Measurements from ENCODE around the gene OASL.

DNA sequence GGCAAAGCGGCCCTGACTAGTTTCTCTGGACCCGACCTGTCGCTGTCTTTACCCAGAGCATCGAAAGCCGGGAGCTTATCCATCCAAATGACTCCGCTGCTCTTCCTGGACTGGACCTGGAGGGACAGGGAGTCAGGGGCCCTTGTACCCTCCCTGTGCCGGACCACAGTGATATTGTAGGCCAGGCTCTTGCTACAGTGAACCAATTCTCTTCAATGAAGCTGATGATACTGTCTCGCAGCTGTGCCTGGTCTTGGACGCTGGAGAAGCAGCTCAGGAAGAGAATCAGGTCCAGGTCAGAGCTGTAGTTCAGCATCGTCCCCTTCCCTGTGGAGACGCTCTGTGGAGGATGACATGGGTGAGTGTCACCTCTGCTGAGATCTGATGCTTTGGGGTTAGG lies 14.7 kb upstream of the OASL start:
- TF ChIP-seq, protein P1, sequence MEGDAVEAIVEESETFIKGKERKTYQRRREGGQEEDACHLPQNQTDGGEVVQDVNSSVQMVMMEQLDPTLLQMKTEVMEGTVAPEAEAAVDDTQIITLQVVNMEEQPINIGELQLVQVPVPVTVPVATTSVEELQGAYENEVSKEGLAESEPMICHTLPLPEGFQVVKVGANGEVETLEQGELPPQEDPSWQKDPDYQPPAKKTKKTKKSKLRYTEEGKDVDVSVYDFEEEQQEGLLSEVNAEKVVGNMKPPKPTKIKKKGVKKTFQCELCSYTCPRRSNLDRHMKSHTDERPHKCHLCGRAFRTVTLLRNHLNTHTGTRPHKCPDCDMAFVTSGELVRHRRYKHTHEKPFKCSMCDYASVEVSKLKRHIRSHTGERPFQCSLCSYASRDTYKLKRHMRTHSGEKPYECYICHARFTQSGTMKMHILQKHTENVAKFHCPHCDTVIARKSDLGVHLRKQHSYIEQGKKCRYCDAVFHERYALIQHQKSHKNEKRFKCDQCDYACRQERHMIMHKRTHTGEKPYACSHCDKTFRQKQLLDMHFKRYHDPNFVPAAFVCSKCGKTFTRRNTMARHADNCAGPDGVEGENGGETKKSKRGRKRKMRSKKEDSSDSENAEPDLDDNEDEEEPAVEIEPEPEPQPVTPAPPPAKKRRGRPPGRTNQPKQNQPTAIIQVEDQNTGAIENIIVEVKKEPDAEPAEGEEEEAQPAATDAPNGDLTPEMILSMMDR (conservative IDR thresholded peaks at IDR 0.05; ENCODE audit: low read depth, low read length) = no peak
- TF ChIP-seq POLR2A (IDR thresholded peaks at IDR 0.05; ENCODE audit: low read depth, low read length) (no peak), NFE2L2 (IDR thresholded peaks at IDR 0.05; ENCODE audit: low read depth, low read length) (no peak), CEBPB (IDR thresholded peaks at IDR 0.05; ENCODE audit: low read depth, low read length) (no peak), SMC3 (IDR thresholded peaks at IDR 0.05; ENCODE audit: low read depth, low read length) (no peak), FOS (IDR thresholded peaks at IDR 0.05; ENCODE audit: low read depth, low read length) (no peak), CHD1 (IDR thresholded peaks at IDR 0.05; ENCODE audit: low read depth, low read length) (no peak), BHLHE40 (IDR thresholded peaks at IDR 0.05; ENCODE audit: low read depth, low read length) (no peak), MAFK (IDR thresholded peaks at IDR 0.05; ENCODE audit: low read depth, low read length) (no peak), MAZ (IDR thresholded peaks at IDR 0.05; ENCODE audit: borderline replicate concordance, low read depth, low read length) (no peak), RFX5 (IDR thresholded peaks at IDR 0.05; ENCODE audit: low read depth, low read length) (no peak), MXI1 (IDR thresholded peaks at IDR 0.05; ENCODE audit: borderline replicate concordance, low read depth, low read length) (no peak)
- TF ChIP-seq, protein P2, sequence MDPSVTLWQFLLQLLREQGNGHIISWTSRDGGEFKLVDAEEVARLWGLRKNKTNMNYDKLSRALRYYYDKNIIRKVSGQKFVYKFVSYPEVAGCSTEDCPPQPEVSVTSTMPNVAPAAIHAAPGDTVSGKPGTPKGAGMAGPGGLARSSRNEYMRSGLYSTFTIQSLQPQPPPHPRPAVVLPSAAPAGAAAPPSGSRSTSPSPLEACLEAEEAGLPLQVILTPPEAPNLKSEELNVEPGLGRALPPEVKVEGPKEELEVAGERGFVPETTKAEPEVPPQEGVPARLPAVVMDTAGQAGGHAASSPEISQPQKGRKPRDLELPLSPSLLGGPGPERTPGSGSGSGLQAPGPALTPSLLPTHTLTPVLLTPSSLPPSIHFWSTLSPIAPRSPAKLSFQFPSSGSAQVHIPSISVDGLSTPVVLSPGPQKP (IDR thresholded peaks at IDR 0.05; ENCODE audit: borderline replicate concordance, low read depth, low read length) = no peak
- TF ChIP-seq, protein P3, sequence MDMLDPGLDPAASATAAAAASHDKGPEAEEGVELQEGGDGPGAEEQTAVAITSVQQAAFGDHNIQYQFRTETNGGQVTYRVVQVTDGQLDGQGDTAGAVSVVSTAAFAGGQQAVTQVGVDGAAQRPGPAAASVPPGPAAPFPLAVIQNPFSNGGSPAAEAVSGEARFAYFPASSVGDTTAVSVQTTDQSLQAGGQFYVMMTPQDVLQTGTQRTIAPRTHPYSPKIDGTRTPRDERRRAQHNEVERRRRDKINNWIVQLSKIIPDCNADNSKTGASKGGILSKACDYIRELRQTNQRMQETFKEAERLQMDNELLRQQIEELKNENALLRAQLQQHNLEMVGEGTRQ (IDR thresholded peaks at IDR 0.05; ENCODE audit: low read depth, low read length) = no peak

Measured in IMR-90 (cell line).